MCF 10A (cell line): Measurements from ENCODE around the gene ANKRD22. TPM values are rescaled to one million over a fixed set of nuclear protein-coding genes. Genes with fewer than 3 reads are reported as not detected.

ENCODE experiments used
- BruUV-seq: library from RNA; stranded (reverse); fragments of 400-500 nt; replicated peaks from 2 replicates; lab custom pipeline; 2021; lab: Mats Ljungman, UMichigan
- CTCF ChIA-PET: fragments of 300-600 bp; sonication (Branson Sonifier 250); formaldehyde crosslinking; extraction: SDS; loops from one replicate; lab custom pipeline; 2021; ENCODE audit warnings: antibody characterized with exemption, inconsistent platforms; lab: Yijun Ruan, JAX
- POLR2A ChIA-PET: fragments of 300-600, 350-650 bp; sonication (Branson Sonifier 250); formaldehyde crosslinking; extraction: SDS; loops from one replicate; lab custom pipeline; 2020; ENCODE audit warnings: antibody characterized with exemption, inconsistent platforms; lab: Yijun Ruan, JAX
- DNase-seq: peaks from one replicate; pipeline ENCODE4 v3.0.0-alpha.2; 2018; ENCODE audit not compliant: unreplicated experiment
- H3K27ac Mint-ChIP-seq: one replicate; pipeline ENCODE4 v1.8.0; 2022; ENCODE audit warnings: mild to moderate bottlenecking, low read depth, mixed read lengths; ENCODE audit not compliant: unreplicated experiment
- H3K27me3 Mint-ChIP-seq: one replicate; pipeline ENCODE4 v1.8.0; 2022; ENCODE audit warnings: mixed read lengths; ENCODE audit not compliant: insufficient read depth, unreplicated experiment
- H3K36me3 Mint-ChIP-seq: one replicate; pipeline ENCODE4 v1.8.0; 2022; ENCODE audit warnings: mild to moderate bottlenecking, moderate library complexity, mixed read lengths; ENCODE audit not compliant: insufficient read depth, unreplicated experiment
- H3K4me1 Mint-ChIP-seq: one replicate; pipeline ENCODE4 v1.8.0; 2022; ENCODE audit warnings: mixed read lengths; ENCODE audit not compliant: insufficient read depth, unreplicated experiment
- H3K4me3 Mint-ChIP-seq: one replicate; pipeline ENCODE4 v1.8.0; 2022; ENCODE audit warnings: mild to moderate bottlenecking, moderate library complexity, mixed read lengths; ENCODE audit not compliant: unreplicated experiment
- H3K9me3 Mint-ChIP-seq: one replicate; pipeline ENCODE4 v1.8.0; 2022; ENCODE audit warnings: mixed read lengths; ENCODE audit not compliant: unreplicated experiment
- intact Hi-C: fragments of 100-400 bp; cut with micrococcal nuclease; formaldehyde crosslinking; loops from 2 replicates; pipeline ENCODE4 v1.14.1; 2022
- total RNA-seq: library from RNA; stranded (reverse); gene quantifications from 2 replicates; pipeline ENCODE4 v1.2.3, GENCODE V29; 2022
- TF ChIP-seq, protein P1 (sequence below): fragments of 200-600 bp; IDR thresholded peaks from one replicate; pipeline ENCODE4 v1.8.0; 2022; ENCODE audit warnings: antibody characterized with exemption, mild to moderate bottlenecking; ENCODE audit not compliant: unreplicated experiment

The ANKRD22 gene
- total RNA-seq, 1 experiment from 2014 or later, result 0.26 TPM

DNA sequence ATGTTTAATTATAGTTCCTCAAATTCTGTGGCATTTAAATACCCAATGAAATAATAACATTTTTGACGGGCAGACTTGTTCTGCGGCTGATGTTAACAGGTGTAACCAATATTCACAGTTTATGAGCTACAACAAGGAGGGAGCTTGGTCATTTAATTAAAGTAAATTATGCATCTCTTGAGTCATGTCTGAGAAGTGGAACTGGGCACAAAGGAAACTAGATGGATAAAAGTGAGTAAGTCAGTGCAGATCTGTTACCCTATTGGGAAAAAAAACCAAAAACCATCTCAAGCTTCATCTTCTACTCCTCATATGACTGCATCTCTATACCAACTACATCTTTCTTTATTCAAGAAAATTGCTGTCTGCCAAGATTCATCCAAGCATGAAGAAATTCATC is 24.0 kb downstream of the ANKRD22 start:
- DNase-seq, result no peak
- intact Hi-C loops, result no loop called here
- Mint-ChIP-seq H3K27me3 (no peaks in the 10 kb centered on the region), H3K27ac (no peak overlapping the region), H3K36me3 (no peaks in the 10 kb centered on the region), H3K4me3 (no peak overlapping the region), H3K4me1 (no peaks in the 10 kb centered on the region), H3K9me3 (no peaks in the 10 kb centered on the region)
- TF ChIP-seq, protein P1, sequence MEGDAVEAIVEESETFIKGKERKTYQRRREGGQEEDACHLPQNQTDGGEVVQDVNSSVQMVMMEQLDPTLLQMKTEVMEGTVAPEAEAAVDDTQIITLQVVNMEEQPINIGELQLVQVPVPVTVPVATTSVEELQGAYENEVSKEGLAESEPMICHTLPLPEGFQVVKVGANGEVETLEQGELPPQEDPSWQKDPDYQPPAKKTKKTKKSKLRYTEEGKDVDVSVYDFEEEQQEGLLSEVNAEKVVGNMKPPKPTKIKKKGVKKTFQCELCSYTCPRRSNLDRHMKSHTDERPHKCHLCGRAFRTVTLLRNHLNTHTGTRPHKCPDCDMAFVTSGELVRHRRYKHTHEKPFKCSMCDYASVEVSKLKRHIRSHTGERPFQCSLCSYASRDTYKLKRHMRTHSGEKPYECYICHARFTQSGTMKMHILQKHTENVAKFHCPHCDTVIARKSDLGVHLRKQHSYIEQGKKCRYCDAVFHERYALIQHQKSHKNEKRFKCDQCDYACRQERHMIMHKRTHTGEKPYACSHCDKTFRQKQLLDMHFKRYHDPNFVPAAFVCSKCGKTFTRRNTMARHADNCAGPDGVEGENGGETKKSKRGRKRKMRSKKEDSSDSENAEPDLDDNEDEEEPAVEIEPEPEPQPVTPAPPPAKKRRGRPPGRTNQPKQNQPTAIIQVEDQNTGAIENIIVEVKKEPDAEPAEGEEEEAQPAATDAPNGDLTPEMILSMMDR, result no peak
- POLR2A ChIA-PET, result interaction anchor here (0.6 to 1.0 kb wide), 2 partner anchors 24 to 105 kb away, joined by 3 read pairs; partner anchors contain the start of gene ANKRD22
- no TSS peak for BruUV-seq
- CTCF ChIA-PET, result interaction anchor here (0.6 to 19.9 kb wide), 6 partner anchors 7 to 538 kb away, joined by 3 to 588 read pairs (median 4); no protein-coding TSS in a partner anchor

- BruUV-seq, result no TSS peak
- intact Hi-C loops, result no loop called here
- H3K36me3 Mint-ChIP-seq, result no peaks in the 10 kb centered on the region
- H3K27ac Mint-ChIP-seq, result no peak overlapping the region
- no peak overlapping the region for H3K4me3 Mint-ChIP-seq
- no peaks in the 10 kb centered on the region for H3K27me3 Mint-ChIP-seq
- ChIA-PET CTCF (interaction anchor here (0.8 to 19.9 kb wide), 7 partner anchors 9 to 261 kb away, joined by 3 to 588 read pairs (median 4); no protein-coding TSS in a partner anchor), POLR2A (interaction anchor here (1.0 kb wide), 1 partner anchor 107 kb away, joined by 3 read pairs; no protein-coding TSS in a partner anchor)
- TF ChIP-seq, protein P1, result no peak
- H3K9me3 Mint-ChIP-seq, result no peaks in the 10 kb centered on the region
- no peaks in the 10 kb centered on the region for H3K4me1 Mint-ChIP-seq
- no peak for DNase-seq
These were observed 25.3 kb downstream of the ANKRD22 start for GRCh38 chr10:88826388-88826787.

DNA sequence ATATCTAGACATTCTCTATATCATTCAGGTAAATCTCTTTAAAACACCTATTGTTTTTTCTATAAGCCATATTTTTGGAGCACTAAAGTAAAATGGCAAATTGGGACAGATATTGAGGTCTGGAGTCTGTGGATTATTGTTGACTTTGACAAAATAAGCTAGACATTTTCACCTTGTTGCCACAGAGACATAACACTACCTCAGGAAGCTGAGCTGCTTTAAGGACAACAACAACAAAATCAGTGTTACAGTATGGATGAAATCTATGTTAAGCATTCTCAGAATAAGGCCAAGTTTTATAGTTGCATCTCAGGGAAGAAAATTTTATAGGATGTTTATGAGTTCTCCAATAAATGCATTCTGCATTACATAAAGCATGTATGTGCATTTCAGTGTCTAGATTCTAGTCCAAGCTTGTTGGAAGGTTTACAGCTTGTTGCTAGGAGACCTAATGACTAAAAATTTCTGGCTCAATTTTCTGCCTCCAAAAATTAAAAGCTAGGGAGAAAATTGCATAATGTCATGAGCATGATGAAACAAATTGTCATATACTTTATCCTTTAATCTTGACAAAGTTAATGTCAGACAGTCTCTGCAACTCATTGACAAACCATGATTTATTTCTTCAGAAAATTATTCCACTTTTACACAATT is 30.8 kb downstream of the ANKRD22 start:
- peak; percentile 85 for DNase-seq
- ChIA-PET CTCF (interaction anchor here (1.4 to 7.6 kb wide), 5 partner anchors 11 to 255 kb away, joined by 7 to 66 read pairs (median 18); no protein-coding TSS in a partner anchor), POLR2A (interaction anchor here (0.6 to 2.0 kb wide), 17 partner anchors 10 to 336 kb away, joined by 3 to 11 read pairs (median 4); partner anchors contain the start of gene STAMBPL1)
- Mint-ChIP-seq H3K27me3 (no peaks in the 10 kb centered on the region), H3K36me3 (no peaks in the 10 kb centered on the region), H3K4me3 (no peak overlapping the region), H3K27ac (peak overlapping the region; percentile 96), H3K9me3 (no peaks in the 10 kb centered on the region), H3K4me1 (peaks cover 17% of the 10 kb centered on the region)
- TF ChIP-seq, protein P1, result no peak
- BruUV-seq, result no TSS peak
- intact Hi-C loops, result no loop called here

DNA sequence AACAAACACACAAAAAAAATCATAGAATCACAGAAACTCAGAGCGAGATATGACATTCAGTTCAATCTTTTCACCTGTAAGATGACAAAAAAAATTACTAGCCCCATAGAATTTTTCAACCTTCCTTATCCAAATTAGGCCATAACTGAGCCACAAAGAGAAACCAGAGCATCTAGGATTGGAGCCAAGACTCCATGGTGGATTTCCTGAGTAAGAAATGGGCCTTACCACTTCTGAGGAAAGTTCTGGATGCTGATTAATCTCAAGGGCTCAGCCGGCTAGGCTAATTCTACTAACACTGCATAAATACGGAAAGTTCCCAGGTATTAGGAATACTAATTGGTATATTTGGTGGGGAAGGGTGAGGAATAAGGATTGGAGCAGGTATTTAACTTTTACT is 32.4 kb downstream of the ANKRD22 start:
- H3K9me3 Mint-ChIP-seq, result no peaks in the 10 kb centered on the region
- no peaks in the 10 kb centered on the region for H3K27me3 Mint-ChIP-seq
- no peak overlapping the region for H3K4me3 Mint-ChIP-seq
- ChIA-PET POLR2A (interaction anchor here (0.9 to 1.0 kb wide), 2 partner anchors 24 to 344 kb away, joined by 3 read pairs; no protein-coding TSS in a partner anchor), CTCF (interaction anchor here (1.2 to 2.5 kb wide), 2 partner anchors 9 to 114 kb away, joined by 8 to 9 read pairs; no protein-coding TSS in a partner anchor)
- peaks cover 17% of the 10 kb centered on the region for H3K4me1 Mint-ChIP-seq
- peak overlapping the region; percentile 96 for H3K27ac Mint-ChIP-seq
- DNase-seq, result no peak
- TF ChIP-seq, protein P1, result no peak
- no TSS peak for BruUV-seq
- intact Hi-C loops, result loop anchor here (10.0 kb wide), 1 partner anchor 344 kb away; no protein-coding TSS in a partner anchor
- no peaks in the 10 kb centered on the region for H3K36me3 Mint-ChIP-seq
